ENCODE data around the gene SLC6A6. TPM values are rescaled to one million over a fixed set of nuclear protein-coding genes. Genes with fewer than 3 reads are reported as not detected.

SLC6A6 gene
- total and polyA plus RNA-seq, 2 experiments from 2014 or later, result 30.7 to 58.9 TPM

DNA sequence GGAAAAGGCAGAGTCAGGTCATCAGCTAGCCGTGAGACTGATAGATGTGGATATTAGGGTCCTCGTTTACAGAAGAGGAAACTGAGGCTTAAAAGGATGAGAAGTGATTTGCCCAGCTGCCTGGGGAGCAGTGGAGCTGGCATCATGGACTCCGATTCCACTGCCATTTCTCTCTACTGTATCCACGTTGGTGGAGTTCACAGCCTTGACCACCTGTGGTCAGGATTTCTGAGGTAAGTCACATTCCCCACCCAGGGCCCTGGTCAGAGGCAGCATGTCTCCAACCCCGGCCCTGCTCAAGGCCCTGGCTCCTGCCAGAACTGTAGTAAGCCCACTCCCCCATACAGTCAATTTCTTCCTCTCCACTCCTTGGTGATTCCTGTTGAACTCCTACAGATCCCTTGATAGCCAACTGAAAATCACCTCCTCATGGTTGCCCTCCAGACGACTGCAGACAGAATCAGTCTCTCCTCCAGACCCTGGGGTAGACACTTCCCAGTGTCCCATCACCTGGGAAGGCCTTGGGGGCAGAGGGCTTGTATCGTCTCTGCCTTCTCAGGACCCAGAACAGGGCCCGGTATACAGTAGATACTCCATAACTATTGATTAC is 41.2 kb upstream of the SLC6A6 start:
- H3K27me3 ChIP-seq, result no peaks in the 10 kb centered on the region
- H3K79me2 ChIP-seq, result no peaks in the 10 kb centered on the region
- H3K36me3 ChIP-seq (replicated peaks; ENCODE audit: insufficient read depth, low read depth), result no peaks in the 10 kb centered on the region
- no peak overlapping the region for H2AFZ ChIP-seq
- no peaks in the 10 kb centered on the region for H4K20me1 ChIP-seq (ENCODE audit: insufficient read depth, poor library complexity, severe bottlenecking)
- H3K9me2 ChIP-seq (replicated peaks; ENCODE audit: insufficient read depth), result no peaks in the 10 kb centered on the region
- WGBS (ENCODE audit: low lambda C conversion rate, missing lambda C conversion rate), result 87% methylated on average over 8 of the region's 8 CpGs
- H3K4me1 ChIP-seq (ENCODE audit: insufficient read depth), result peaks cover 17% of the 10 kb centered on the region
- no peaks in the 10 kb centered on the region for H3K9me3 ChIP-seq (ENCODE audit: low read depth)
- no peak overlapping the region for H3K4me2 ChIP-seq
- no peak overlapping the region for H3K4me3 ChIP-seq
- TF ChIP-seq CTCF (IDR thresholded peaks at IDR 0.05; ENCODE audit: poor library complexity) (no peak), EZH2phosphoT487 (IDR thresholded peaks at IDR 0.05; ENCODE audit: low read depth, severe bottlenecking, unreplicated experiment) (no peak), EZH2 (IDR thresholded peaks at IDR 0.05; ENCODE audit: borderline replicate concordance) (no peak)
- H3K27ac ChIP-seq, result no peak overlapping the region
- DNase-seq (ENCODE audit: low spot score), result no peak

- no peaks in the 10 kb centered on the region for H3K9me3 ChIP-seq (ENCODE audit: low read depth)
- H3K4me2 ChIP-seq, result no peak overlapping the region
- H3K27ac ChIP-seq, result no peak overlapping the region
- no peaks in the 10 kb centered on the region for H3K27me3 ChIP-seq
- H3K36me3 ChIP-seq (replicated peaks; ENCODE audit: insufficient read depth, low read depth), result no peaks in the 10 kb centered on the region
- H3K79me2 ChIP-seq, result no peaks in the 10 kb centered on the region
- TF ChIP-seq CTCF (IDR thresholded peaks at IDR 0.05; ENCODE audit: poor library complexity) (no peak), EZH2 (IDR thresholded peaks at IDR 0.05; ENCODE audit: borderline replicate concordance) (no peak), EZH2phosphoT487 (IDR thresholded peaks at IDR 0.05; ENCODE audit: low read depth, severe bottlenecking, unreplicated experiment) (no peak)
- no peak for DNase-seq (ENCODE audit: low spot score)
- no peaks in the 10 kb centered on the region for H4K20me1 ChIP-seq (ENCODE audit: insufficient read depth, poor library complexity, severe bottlenecking)
- H3K4me3 ChIP-seq, result no peak overlapping the region
- H2AFZ ChIP-seq, result no peak overlapping the region
- H3K9me2 ChIP-seq (replicated peaks; ENCODE audit: insufficient read depth), result no peaks in the 10 kb centered on the region
- peaks cover 16% of the 10 kb centered on the region for H3K4me1 ChIP-seq (ENCODE audit: insufficient read depth)
- 96% methylated on average over 3 of the region's 3 CpGs for WGBS (ENCODE audit: low lambda C conversion rate, missing lambda C conversion rate)
These were observed 39.5 kb upstream of the SLC6A6 start for GRCh38 chr3:14362890-14363289.

GRCh38 chr3:14363379-14363778 is 39.0 kb upstream of the SLC6A6 start:
- Histone ChIP-seq H3K27me3 (no peaks in the 10 kb centered on the region), H3K9me3 (ENCODE audit: low read depth) (no peaks in the 10 kb centered on the region), H3K79me2 (no peaks in the 10 kb centered on the region), H3K4me1 (ENCODE audit: insufficient read depth) (peaks cover 13% of the 10 kb centered on the region), H4K20me1 (ENCODE audit: insufficient read depth, poor library complexity, severe bottlenecking) (no peaks in the 10 kb centered on the region), H3K9me2 (replicated peaks; ENCODE audit: insufficient read depth) (no peaks in the 10 kb centered on the region), H2AFZ (no peak overlapping the region), H3K4me3 (no peak overlapping the region), H3K36me3 (replicated peaks; ENCODE audit: insufficient read depth, low read depth) (no peaks in the 10 kb centered on the region), H3K4me2 (no peak overlapping the region), H3K27ac (no peak overlapping the region)
- TF ChIP-seq CTCF (IDR thresholded peaks at IDR 0.05; ENCODE audit: poor library complexity), result no peak
- TF ChIP-seq EZH2phosphoT487 (IDR thresholded peaks at IDR 0.05; ENCODE audit: low read depth, severe bottlenecking, unreplicated experiment), result no peak
- TF ChIP-seq EZH2 (IDR thresholded peaks at IDR 0.05; ENCODE audit: borderline replicate concordance), result no peak
- 97% methylated on average over 3 of the region's 3 CpGs for WGBS (ENCODE audit: low lambda C conversion rate, missing lambda C conversion rate)
- DNase-seq (ENCODE audit: low spot score), result no peak

Measured in hepatocyte (in vitro differentiated cells).